ENCODE measurements around the gene NEO1.

Gene NEO1

DNA sequence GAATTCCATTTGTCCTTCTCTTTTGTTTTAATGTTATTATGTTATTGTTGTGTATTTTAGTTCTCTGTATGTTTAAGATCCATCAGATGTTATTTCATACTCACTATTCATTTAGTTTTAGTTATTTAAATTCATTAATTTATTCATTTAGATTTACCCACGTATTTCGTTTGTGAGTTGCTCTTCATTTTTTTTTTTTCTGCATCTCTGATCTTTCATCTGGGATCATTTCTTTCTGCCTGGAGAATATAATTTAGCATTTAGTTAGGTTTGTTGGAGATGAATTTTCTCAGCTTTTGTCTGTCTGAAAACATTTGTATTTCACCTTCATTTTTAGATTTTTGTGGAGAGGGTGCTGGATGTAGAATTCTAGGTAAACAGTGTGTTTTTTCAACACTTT, 12.9 kb downstream of the NEO1 start:
- Histone ChIP-seq H3K9ac (no peak overlapping the region), H4K20me1 (ENCODE audit: insufficient read depth) (no peaks in the 10 kb centered on the region), H2AFZ (ENCODE audit: low read depth) (no peak overlapping the region), H3K27me3 (ENCODE audit: insufficient read depth, low read depth) (no peaks in the 10 kb centered on the region), H3K27ac (no peak overlapping the region), H3K4me3 (IDR thresholded peaks at IDR 0.05; ENCODE audit: insufficient read depth, low read depth, low read length) (no peak overlapping the region), H3K79me2 (ENCODE audit: insufficient read depth, low read depth) (no peaks in the 10 kb centered on the region), H3K4me1 (ENCODE audit: low read depth, poor library complexity, severe bottlenecking) (no peaks in the 10 kb centered on the region), H3K36me3 (ENCODE audit: insufficient read depth) (no peaks in the 10 kb centered on the region), H3K4me2 (no peak overlapping the region)
- TF ChIP-seq, protein P1, sequence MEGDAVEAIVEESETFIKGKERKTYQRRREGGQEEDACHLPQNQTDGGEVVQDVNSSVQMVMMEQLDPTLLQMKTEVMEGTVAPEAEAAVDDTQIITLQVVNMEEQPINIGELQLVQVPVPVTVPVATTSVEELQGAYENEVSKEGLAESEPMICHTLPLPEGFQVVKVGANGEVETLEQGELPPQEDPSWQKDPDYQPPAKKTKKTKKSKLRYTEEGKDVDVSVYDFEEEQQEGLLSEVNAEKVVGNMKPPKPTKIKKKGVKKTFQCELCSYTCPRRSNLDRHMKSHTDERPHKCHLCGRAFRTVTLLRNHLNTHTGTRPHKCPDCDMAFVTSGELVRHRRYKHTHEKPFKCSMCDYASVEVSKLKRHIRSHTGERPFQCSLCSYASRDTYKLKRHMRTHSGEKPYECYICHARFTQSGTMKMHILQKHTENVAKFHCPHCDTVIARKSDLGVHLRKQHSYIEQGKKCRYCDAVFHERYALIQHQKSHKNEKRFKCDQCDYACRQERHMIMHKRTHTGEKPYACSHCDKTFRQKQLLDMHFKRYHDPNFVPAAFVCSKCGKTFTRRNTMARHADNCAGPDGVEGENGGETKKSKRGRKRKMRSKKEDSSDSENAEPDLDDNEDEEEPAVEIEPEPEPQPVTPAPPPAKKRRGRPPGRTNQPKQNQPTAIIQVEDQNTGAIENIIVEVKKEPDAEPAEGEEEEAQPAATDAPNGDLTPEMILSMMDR (conservative IDR thresholded peaks at IDR 0.05; ENCODE audit: low read depth, low read length) = no peak

GRCh38 chr15:73069109-73069508, 16.8 kb downstream of the NEO1 start:
- Histone ChIP-seq H3K4me2 (no peak overlapping the region), H3K79me2 (ENCODE audit: insufficient read depth, low read depth) (no peaks in the 10 kb centered on the region), H3K27ac (no peak overlapping the region), H3K27me3 (ENCODE audit: insufficient read depth, low read depth) (no peaks in the 10 kb centered on the region), H3K4me1 (ENCODE audit: low read depth, poor library complexity, severe bottlenecking) (no peaks in the 10 kb centered on the region), H2AFZ (ENCODE audit: low read depth) (no peak overlapping the region), H4K20me1 (ENCODE audit: insufficient read depth) (no peaks in the 10 kb centered on the region), H3K4me3 (IDR thresholded peaks at IDR 0.05; ENCODE audit: insufficient read depth, low read depth, low read length) (no peak overlapping the region), H3K9ac (no peak overlapping the region), H3K36me3 (ENCODE audit: insufficient read depth) (no peaks in the 10 kb centered on the region)
- TF ChIP-seq, protein P1 (conservative IDR thresholded peaks at IDR 0.05; ENCODE audit: low read depth, low read length) = no peak

DNA sequence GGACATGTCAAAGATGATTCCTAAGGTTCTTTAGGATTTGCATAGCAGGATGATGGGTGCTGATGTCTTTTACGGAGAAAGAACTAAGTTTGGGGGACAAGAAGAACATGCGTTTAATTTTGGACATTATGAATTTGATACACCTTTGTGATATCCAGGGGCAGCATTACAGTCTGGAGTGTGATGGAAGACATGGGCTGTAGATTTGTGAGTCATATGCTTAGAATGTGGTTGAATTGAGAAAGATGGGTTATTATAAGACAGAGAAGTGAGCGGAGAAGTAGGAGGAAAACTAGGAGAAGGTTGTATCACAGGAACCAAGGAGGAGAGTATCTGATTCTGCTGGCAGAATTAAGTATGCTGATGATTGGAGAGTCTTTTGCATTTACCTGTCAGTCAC, 20.6 kb downstream of the NEO1 start:
- Histone ChIP-seq H3K79me2 (ENCODE audit: insufficient read depth, low read depth) (no peaks in the 10 kb centered on the region), H3K4me1 (ENCODE audit: low read depth, poor library complexity, severe bottlenecking) (peaks cover 9% of the 10 kb centered on the region), H2AFZ (ENCODE audit: low read depth) (no peak overlapping the region), H3K9ac (no peak overlapping the region), H3K36me3 (ENCODE audit: insufficient read depth) (no peaks in the 10 kb centered on the region), H4K20me1 (ENCODE audit: insufficient read depth) (no peaks in the 10 kb centered on the region), H3K27me3 (ENCODE audit: insufficient read depth, low read depth) (no peaks in the 10 kb centered on the region), H3K27ac (no peak overlapping the region), H3K4me3 (IDR thresholded peaks at IDR 0.05; ENCODE audit: insufficient read depth, low read depth, low read length) (no peak overlapping the region), H3K4me2 (no peak overlapping the region)
- TF ChIP-seq, protein P1 (conservative IDR thresholded peaks at IDR 0.05; ENCODE audit: low read depth, low read length) = no peak

DNA sequence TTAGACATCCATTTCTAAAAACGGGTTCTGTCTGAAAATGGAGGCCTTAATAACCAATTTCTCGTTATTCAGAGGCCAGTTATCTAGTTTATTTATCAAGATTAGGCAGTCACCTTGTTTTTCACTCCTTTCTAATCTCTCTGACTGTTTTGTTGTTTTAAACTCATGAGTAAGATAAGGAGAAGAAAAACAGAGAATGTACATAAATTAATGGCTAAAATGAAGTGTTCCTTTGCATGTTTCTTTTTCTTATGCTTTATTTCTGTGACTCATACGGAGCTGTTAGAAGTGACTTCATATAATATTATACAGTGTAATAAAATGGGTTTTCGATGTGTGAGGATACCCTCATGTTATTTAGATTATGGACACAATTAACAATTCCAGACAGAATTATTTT, 22.0 kb downstream of the NEO1 start:
- Histone ChIP-seq H3K79me2 (ENCODE audit: insufficient read depth, low read depth) (no peaks in the 10 kb centered on the region), H4K20me1 (ENCODE audit: insufficient read depth) (no peaks in the 10 kb centered on the region), H3K4me3 (IDR thresholded peaks at IDR 0.05; ENCODE audit: insufficient read depth, low read depth, low read length) (no peak overlapping the region), H3K36me3 (ENCODE audit: insufficient read depth) (no peaks in the 10 kb centered on the region), H3K9ac (no peak overlapping the region), H3K4me2 (no peak overlapping the region), H2AFZ (ENCODE audit: low read depth) (no peak overlapping the region), H3K4me1 (ENCODE audit: low read depth, poor library complexity, severe bottlenecking) (peaks cover 9% of the 10 kb centered on the region), H3K27me3 (ENCODE audit: insufficient read depth, low read depth) (no peaks in the 10 kb centered on the region), H3K27ac (no peak overlapping the region)
- TF ChIP-seq, protein P1 (conservative IDR thresholded peaks at IDR 0.05; ENCODE audit: low read depth, low read length) = no peak
